22Rv1 (cell line): ENCODE measurements around the gene LRP5.

Experiments used
- ZFX ChIP-seq: fragments of 450-650 bp; IDR thresholded peaks from 2 replicates; pipeline ENCODE4 v1.6.1; 2017; ENCODE audit warnings: antibody characterized with exemption, borderline replicate concordance
- TF ChIP-seq, protein P1 (sequence below): fragments of 450-650 bp; IDR thresholded peaks from 2 replicates; pipeline ENCODE4 v1.5.1; 2017; ENCODE audit warnings: mild to moderate bottlenecking

DNA sequence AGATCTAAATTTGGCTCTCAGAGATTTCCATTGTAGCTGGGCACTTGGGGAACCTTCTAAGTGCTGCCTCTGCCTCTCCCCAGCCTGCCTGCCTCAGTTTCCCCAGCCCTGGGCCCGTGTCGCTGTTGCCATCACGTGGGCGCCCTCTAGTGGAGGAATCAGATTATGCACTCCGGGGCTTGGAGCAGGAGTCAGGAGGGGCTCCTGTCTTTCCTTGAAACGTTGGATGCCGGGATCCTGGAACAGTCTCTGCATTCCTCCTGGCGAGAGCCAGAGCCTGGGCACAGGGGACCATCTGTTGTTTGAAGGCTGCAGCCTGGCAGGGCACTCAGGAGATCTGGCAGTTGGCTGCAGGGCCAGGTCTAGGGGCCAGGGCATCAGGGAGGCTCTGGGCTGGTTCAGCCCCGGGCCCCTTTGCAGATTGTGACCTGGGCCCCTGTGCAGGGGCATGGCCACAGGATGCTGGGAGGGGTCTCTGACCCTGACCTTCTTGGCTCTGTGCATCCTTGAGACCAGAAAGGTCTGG lies 71.6 kb downstream of the LRP5 start:
- TF ChIP-seq, protein P1, sequence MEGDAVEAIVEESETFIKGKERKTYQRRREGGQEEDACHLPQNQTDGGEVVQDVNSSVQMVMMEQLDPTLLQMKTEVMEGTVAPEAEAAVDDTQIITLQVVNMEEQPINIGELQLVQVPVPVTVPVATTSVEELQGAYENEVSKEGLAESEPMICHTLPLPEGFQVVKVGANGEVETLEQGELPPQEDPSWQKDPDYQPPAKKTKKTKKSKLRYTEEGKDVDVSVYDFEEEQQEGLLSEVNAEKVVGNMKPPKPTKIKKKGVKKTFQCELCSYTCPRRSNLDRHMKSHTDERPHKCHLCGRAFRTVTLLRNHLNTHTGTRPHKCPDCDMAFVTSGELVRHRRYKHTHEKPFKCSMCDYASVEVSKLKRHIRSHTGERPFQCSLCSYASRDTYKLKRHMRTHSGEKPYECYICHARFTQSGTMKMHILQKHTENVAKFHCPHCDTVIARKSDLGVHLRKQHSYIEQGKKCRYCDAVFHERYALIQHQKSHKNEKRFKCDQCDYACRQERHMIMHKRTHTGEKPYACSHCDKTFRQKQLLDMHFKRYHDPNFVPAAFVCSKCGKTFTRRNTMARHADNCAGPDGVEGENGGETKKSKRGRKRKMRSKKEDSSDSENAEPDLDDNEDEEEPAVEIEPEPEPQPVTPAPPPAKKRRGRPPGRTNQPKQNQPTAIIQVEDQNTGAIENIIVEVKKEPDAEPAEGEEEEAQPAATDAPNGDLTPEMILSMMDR = peak; percentile 98
- TF ChIP-seq ZFX = no peak
